ENCODE results near the gene S100A6. TPM values are rescaled to one million over a fixed set of nuclear protein-coding genes. Genes with fewer than 3 reads are reported as not detected.
"Not testable (repeated sequence)": the region's sequence is repeated elsewhere in the genome, so short reads cannot be mapped to it uniquely, and the experiment has no call there.

The S100A6 gene
- total and polyA plus RNA-seq, 12 donors = 237 to 2,261 (median 309) TPM

DNA sequence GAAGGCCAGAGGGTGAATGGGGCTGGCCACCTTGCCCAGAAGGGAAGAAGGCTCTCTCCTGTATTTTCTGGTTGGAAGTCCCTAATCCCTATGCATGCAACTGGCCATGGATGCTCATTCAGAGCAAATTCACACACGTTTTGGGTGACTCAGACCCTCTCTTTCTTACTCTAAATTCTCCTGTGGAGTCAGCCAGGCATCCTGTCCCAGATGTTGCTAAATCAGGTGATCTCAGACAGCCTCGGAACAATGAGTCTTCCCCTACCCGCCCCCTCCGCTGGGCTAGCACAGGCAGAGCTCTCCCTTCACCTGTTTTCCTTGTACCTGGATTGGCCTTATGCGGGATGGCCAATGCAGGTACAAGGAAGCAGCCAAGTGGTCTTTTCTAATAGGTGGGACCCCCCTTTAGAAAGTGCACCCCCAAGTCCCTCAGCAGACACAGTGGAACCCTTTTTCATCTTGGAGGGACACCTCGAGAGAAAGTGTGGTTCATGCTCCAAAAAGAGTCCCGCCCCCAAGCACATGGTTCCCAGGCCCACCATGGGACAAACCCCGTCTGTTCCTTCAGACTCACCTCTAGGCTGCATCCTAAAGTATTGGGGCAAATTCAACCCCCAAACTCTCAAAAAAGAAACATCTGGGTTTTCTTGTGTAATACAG lies 8.6 kb downstream of the S100A6 start:
- no peaks in the 10 kb centered on the region for H3K9me3 ChIP-seq
- no peak for ATAC-seq
- H3K4me1 ChIP-seq = peaks cover 0 to 24% (median 17%) of the 10 kb centered on the region in 9 donors
- intact Hi-C loops (cut with DNase I) = no loop called here
- no peak for DNase-seq
- WGBS, 2 donors = 90 to 91% methylated on average over 8 of the region's 8 CpGs
- TF ChIP-seq, protein P1, sequence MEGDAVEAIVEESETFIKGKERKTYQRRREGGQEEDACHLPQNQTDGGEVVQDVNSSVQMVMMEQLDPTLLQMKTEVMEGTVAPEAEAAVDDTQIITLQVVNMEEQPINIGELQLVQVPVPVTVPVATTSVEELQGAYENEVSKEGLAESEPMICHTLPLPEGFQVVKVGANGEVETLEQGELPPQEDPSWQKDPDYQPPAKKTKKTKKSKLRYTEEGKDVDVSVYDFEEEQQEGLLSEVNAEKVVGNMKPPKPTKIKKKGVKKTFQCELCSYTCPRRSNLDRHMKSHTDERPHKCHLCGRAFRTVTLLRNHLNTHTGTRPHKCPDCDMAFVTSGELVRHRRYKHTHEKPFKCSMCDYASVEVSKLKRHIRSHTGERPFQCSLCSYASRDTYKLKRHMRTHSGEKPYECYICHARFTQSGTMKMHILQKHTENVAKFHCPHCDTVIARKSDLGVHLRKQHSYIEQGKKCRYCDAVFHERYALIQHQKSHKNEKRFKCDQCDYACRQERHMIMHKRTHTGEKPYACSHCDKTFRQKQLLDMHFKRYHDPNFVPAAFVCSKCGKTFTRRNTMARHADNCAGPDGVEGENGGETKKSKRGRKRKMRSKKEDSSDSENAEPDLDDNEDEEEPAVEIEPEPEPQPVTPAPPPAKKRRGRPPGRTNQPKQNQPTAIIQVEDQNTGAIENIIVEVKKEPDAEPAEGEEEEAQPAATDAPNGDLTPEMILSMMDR (IDR thresholded peaks at IDR 0.05) = no peak
- H3K27me3 ChIP-seq = no peaks in the 10 kb centered on the region
- no peak overlapping the region for H3K4me3 ChIP-seq
- H3K27ac ChIP-seq = no peak overlapping the region
- no peaks in the 10 kb centered on the region for H3K36me3 ChIP-seq

- intact Hi-C loops (cut with DNase I) = no loop called here
- no peaks in the 10 kb centered on the region for H3K9me3 ChIP-seq
- no peak for DNase-seq
- H3K36me3 ChIP-seq = no peaks in the 10 kb centered on the region
- H3K4me3 ChIP-seq = no peak overlapping the region
- ATAC-seq = peak in 4 of 8 donors; percentile 19 to 37 (median 28)
- WGBS, 2 donors = 29 to 33% methylated on average over 8 of the region's 8 CpGs
- H3K27ac ChIP-seq = peak overlapping the region in 1 of 10 donors; percentile 18
- H3K27me3 ChIP-seq = no peaks in the 10 kb centered on the region
- peaks cover 0 to 19% (median 14%) of the 10 kb centered on the region in 9 donors for H3K4me1 ChIP-seq
- TF ChIP-seq, protein P1 (IDR thresholded peaks at IDR 0.05) = no peak
Observed at GRCh38 chr1:153526132-153526543, 9.7 kb downstream of the S100A6 start.

- Histone ChIP-seq H3K4me3 (no peak overlapping the region), H3K9me3 (no peaks in the 10 kb centered on the region), H3K4me1 (peaks cover 0 to 19% (median 14%) of the 10 kb centered on the region in 9 donors), H3K36me3 (no peaks in the 10 kb centered on the region), H3K27ac (peak overlapping the region in 1 of 10 donors; percentile 14), H3K27me3 (no peaks in the 10 kb centered on the region)
- TF ChIP-seq, protein P1 (IDR thresholded peaks at IDR 0.05) = no peak
- intact Hi-C loops (cut with DNase I) = no loop called here
- peak in 5 of 8 donors; percentile 44 to 81 (median 50) for ATAC-seq
- WGBS, 2 donors = 50 to 65% methylated on average over 3 of the region's 3 CpGs
- DNase-seq = no peak
Observed at GRCh38 chr1:153525088-153525728, 10.6 kb downstream of the S100A6 start.

DNA sequence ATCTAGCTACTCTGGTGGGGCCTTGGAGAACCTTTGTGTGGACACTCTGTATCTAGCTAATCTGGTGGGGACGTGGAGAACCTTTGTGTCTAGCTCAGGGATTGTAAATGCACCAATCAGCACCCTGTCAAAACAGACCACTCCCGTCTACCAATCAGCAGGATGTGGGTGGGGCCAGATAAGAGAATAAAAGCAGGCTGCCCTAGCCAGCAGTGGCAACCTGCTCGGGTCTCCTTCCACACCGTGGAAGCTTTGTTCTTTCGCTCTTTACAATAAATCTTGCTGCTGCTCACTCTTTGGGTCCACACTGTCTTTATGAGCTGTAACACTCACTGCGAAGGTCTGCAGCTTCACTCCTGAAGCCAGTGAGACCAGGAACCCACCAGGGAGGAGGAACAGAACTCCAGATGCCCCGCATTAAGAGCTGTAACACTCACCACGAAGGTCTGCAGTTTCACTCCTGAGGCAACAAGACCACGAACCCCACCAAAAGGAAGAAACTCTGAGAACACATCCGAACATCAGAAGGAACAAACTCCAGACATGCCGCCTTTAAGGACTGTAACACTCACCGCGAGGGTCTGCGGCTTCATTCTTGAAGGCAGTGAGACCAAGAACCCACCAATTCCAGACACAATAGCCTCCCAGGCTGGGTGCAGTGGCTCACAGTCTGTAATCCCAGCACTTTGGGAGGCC lies 13.3 kb downstream of the S100A6 start:
- peaks cover 0 to 28% (median 14%) of the 10 kb centered on the region in 9 donors for H3K4me1 ChIP-seq
- WGBS, 2 donors = 78 to 80% methylated on average over 13 to 14 of the region's 14 CpGs
- H3K9me3 ChIP-seq; H3K27me3 ChIP-seq; H3K27ac ChIP-seq; intact Hi-C loops (cut with DNase I); DNase-seq; H3K36me3 ChIP-seq; ATAC-seq; H3K4me3 ChIP-seq: not testable (repeated sequence)

DNA sequence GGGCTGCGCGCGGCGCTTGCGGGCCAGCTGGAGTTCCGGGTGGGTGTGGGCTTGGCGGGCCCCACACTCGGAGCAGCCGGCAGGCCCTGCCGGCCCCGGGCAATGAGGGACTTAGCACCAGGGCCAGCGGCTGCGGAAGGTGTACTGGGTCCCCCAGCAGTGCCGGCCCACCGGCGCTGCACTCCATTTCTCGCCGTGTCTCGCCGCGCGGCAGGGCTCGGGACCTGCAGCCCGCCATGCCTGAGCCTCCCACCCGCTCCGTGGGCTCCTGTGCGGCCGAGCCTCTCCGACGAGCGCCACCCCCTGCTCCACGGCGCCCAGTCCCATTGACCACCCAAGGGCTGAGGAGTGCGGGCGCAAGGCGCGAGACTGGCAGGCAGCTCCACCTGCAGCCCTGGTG lies 14.0 kb downstream of the S100A6 start:
- H3K36me3 ChIP-seq; DNase-seq; H3K27ac ChIP-seq; H3K27me3 ChIP-seq; ATAC-seq; H3K4me3 ChIP-seq; intact Hi-C loops (cut with DNase I); H3K9me3 ChIP-seq: not testable (repeated sequence)
- WGBS, 2 donors = 97% methylated on average over 33 to 37 of the region's 37 CpGs
- H3K4me1 ChIP-seq = peaks cover 0 to 28% (median 14%) of the 10 kb centered on the region in 9 donors

All from heart right ventricle (tissue), 16 donors.